ENCODE measurements around the gene PRM3.

The PRM3 gene

GRCh38 chr16:11272921-11273720, at the start of gene PRM3:
PRM3 (minus strand) TSS chr16:11273629; CDS start chr16:11273595, 34 bp downstream.
- DNase-seq = no peak

- DNase-seq = no peak
These were observed 49.4 kb upstream of the PRM3 start for GRCh38 chr16:11322823-11323222.

GRCh38 chr16:11321662-11322061, 48.2 kb upstream of the PRM3 start:
- no peak for DNase-seq

GRCh38 chr16:11320170-11320569, 46.7 kb upstream of the PRM3 start:
- no peak for DNase-seq

GRCh38 chr16:11319529-11320146, 46.2 kb upstream of the PRM3 start:
- no peak for DNase-seq

GRCh38 chr16:11318817-11319216, 45.4 kb upstream of the PRM3 start:
- no peak for DNase-seq

GRCh38 chr16:11316331-11317015, 43.0 kb upstream of the PRM3 start:
- no peak for DNase-seq

GRCh38 chr16:11315510-11315909, 42.1 kb upstream of the PRM3 start:
- DNase-seq = no peak

GRCh38 chr16:11314309-11314894, 41.0 kb upstream of the PRM3 start:
- DNase-seq = no peak

GRCh38 chr16:11313493-11314308, 40.3 kb upstream of the PRM3 start:
- DNase-seq = no peak

- DNase-seq = no peak
These were observed 39.5 kb upstream of the PRM3 start for GRCh38 chr16:11312718-11313492.

- no peak for DNase-seq
These were observed 37.6 kb upstream of the PRM3 start for GRCh38 chr16:11310997-11311561.

GRCh38 chr16:11310634-11310977, 37.2 kb upstream of the PRM3 start:
- no peak for DNase-seq

GRCh38 chr16:11309895-11310633, 36.6 kb upstream of the PRM3 start:
- no peak for DNase-seq

- no peak for DNase-seq
These were observed 35.3 kb upstream of the PRM3 start for GRCh38 chr16:11308493-11309283.

GRCh38 chr16:11307639-11308492, 34.4 kb upstream of the PRM3 start:
- DNase-seq = no peak

- DNase-seq = no peak
These were observed 33.7 kb upstream of the PRM3 start for GRCh38 chr16:11306997-11307638.

GRCh38 chr16:11306381-11306780, 33.0 kb upstream of the PRM3 start:
- no peak for DNase-seq
